Activated naive CD8-positive, alpha-beta T cell (primary cell): ENCODE measurements around the gene ZNF679.
"Not testable (repeated sequence)": the region's sequence is repeated elsewhere in the genome, so short reads cannot be mapped to it uniquely, and the experiment has no call there.

ENCODE experiments used
- H3K27ac Mint-ChIP-seq: one replicate; pipeline ENCODE4 v1.8.0; 2021; ENCODE audit warnings: mixed read lengths
- H3K27me3 Mint-ChIP-seq: one replicate; pipeline ENCODE4 v1.8.0; 2021; ENCODE audit warnings: mixed read lengths
- H3K36me3 Mint-ChIP-seq: one replicate; pipeline ENCODE4 v1.8.0; 2021; ENCODE audit warnings: mixed read lengths
- H3K4me1 Mint-ChIP-seq: one replicate; pipeline ENCODE4 v1.8.0; 2021; ENCODE audit warnings: low read depth, mixed read lengths
- H3K4me3 Mint-ChIP-seq: one replicate; pipeline ENCODE4 v1.8.0; 2021; ENCODE audit warnings: mild to moderate bottlenecking, mixed read lengths
- H3K9me3 Mint-ChIP-seq: one replicate; pipeline ENCODE4 v1.8.0; 2021; ENCODE audit warnings: low read depth, mixed read lengths

ZNF679 gene

DNA sequence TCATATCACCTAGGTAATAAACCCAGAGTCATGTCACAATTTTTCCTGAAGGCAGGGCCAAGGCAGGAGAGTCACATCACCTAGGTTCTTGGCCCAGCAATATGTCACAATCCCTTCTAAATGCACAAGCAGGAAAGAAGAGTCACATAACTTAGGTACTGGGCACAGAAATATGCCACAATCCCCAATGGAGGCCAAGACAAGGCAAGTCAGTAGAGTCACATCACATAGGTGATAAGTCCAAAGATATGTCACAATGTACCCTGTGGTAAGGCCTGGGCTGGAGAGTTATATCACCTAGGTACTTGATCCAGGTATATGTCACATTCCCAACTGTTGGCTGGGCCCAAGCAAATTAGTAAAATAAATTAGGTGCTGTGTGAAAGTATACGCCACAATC lies at the start of gene ZNF679:
ZNF679 (plus strand) TSS at position 301 of the 400 bp plus-strand sequence. CDS start 20,644 bp downstream, outside the sequence.
- H3K27ac Mint-ChIP-seq, H3K36me3 Mint-ChIP-seq, H3K27me3 Mint-ChIP-seq, H3K4me1 Mint-ChIP-seq, H3K4me3 Mint-ChIP-seq: not testable (repeated sequence)
- H3K9me3 Mint-ChIP-seq = peaks cover 38% of the 10 kb centered on the region

GRCh38 chr7:64180989-64181388 lies 47.3 kb upstream of the ZNF679 start:
- Mint-ChIP-seq H3K9me3 (peaks cover 7% of the 10 kb centered on the region), H3K27me3 (peaks cover 9% of the 10 kb centered on the region), H3K4me1 (no peaks in the 10 kb centered on the region), H3K36me3 (peaks cover 2% of the 10 kb centered on the region), H3K27ac (no peak overlapping the region), H3K4me3 (no peak overlapping the region)

- Mint-ChIP-seq H3K4me3 (no peak overlapping the region), H3K27me3 (peaks cover 9% of the 10 kb centered on the region), H3K36me3 (peaks cover 2% of the 10 kb centered on the region)
Observed at GRCh38 chr7:64181586-64181985, 46.7 kb upstream of the ZNF679 start.

DNA sequence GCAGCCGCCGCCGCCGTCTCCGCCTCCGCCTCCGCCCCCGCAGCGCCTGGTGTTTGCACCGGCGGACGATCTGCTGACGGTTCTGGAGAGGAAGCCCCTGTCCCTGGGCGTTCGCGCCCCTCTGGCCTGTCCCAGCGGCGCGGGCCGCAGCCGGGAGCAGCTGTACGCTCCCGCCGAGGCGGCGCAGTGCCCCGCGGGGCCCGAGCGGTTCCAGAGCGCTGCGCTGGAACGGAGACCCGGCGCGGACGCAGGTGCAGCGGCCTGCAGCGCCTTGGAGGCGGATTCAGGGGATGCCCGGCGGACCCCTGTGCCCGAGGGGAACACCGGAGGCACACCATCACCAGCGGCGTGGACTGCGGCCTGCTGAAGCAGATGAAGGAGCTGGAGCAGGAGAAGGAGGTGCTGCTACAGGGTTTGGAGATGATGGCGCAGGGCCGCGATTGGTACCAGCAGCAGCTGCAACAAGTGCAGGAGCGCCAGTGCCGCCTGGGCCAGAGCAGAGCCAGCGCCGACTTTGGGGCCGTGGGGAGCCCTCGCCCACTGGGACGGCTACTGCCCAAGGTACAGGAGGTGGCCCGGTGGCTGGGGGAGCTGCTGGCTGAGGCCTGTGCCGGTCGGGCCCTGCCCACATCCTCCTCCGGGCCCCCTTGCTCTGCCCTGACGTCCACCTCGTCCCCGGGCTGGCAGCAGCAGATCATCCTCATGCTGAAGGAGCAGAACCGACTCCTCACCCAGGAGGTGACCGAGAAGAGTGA lies 46.1 kb upstream of the ZNF679 start:
- Mint-ChIP-seq H3K4me1 (no peaks in the 10 kb centered on the region), H3K4me3 (no peak overlapping the region), H3K27ac (no peak overlapping the region), H3K9me3 (peaks cover 10% of the 10 kb centered on the region), H3K36me3 (peaks cover 2% of the 10 kb centered on the region), H3K27me3 (peaks cover 9% of the 10 kb centered on the region)

More at GRCh38 chr7:64181586-64181985, 46.7 kb upstream of the ZNF679 start:
- Mint-ChIP-seq H3K27ac (no peak overlapping the region), H3K4me1 (no peaks in the 10 kb centered on the region), H3K9me3 (peaks cover 7% of the 10 kb centered on the region)

GRCh38 chr7:64183126-64183742 lies 45.0 kb upstream of the ZNF679 start:
- Mint-ChIP-seq H3K4me3 (no peak overlapping the region), H3K27me3 (peaks cover 9% of the 10 kb centered on the region), H3K36me3 (peaks cover 2% of the 10 kb centered on the region), H3K27ac (no peak overlapping the region), H3K9me3 (peaks cover 10% of the 10 kb centered on the region), H3K4me1 (no peaks in the 10 kb centered on the region)

- Mint-ChIP-seq H3K4me3 (no peak overlapping the region), H3K36me3 (peaks cover 2% of the 10 kb centered on the region), H3K27ac (no peak overlapping the region), H3K4me1 (no peaks in the 10 kb centered on the region), H3K9me3 (peaks cover 7% of the 10 kb centered on the region), H3K27me3 (peaks cover 9% of the 10 kb centered on the region)
Observed at GRCh38 chr7:64183827-64184372, 44.4 kb upstream of the ZNF679 start.

GRCh38 chr7:64184376-64184775 lies 43.9 kb upstream of the ZNF679 start:
- peaks cover 12% of the 10 kb centered on the region for H3K9me3 Mint-ChIP-seq
- no peak overlapping the region for H3K4me3 Mint-ChIP-seq
- peaks cover 9% of the 10 kb centered on the region for H3K27me3 Mint-ChIP-seq
- H3K4me1 Mint-ChIP-seq = no peaks in the 10 kb centered on the region
- H3K27ac Mint-ChIP-seq = no peak overlapping the region
- peaks cover 2% of the 10 kb centered on the region for H3K36me3 Mint-ChIP-seq

GRCh38 chr7:64187408-64187807 lies 40.9 kb upstream of the ZNF679 start:
- Mint-ChIP-seq H3K36me3 (no peaks in the 10 kb centered on the region), H3K4me1 (no peaks in the 10 kb centered on the region)

DNA sequence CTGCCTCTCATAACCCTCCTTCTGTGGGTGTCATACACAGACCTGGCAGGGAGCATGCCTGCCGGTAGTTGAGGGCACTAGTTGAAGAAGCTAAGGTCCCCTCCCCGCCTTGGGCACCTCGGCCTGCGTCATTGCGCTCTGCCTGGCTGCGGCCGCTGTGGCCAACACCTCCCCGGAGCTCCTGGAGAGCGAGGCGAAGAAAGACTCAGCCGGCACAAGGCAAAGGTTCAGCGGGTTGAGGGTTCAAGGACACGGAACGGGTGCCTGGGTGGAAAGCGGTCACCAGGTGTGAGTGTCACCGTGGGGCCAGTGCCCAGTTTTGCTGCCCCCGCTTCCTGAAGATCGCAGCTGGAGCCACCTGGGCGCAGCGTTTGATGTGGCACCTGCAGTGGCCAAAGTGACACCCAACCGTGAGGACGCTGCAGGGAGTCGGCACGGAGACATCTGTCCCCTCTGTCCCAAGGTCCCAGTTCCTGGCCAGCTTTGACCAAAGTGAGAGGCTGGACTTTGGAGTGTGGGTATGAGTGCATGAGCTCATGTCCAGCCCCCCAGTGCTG lies 36.0 kb upstream of the ZNF679 start:
- Mint-ChIP-seq H3K4me3 (no peak overlapping the region), H3K36me3 (no peaks in the 10 kb centered on the region), H3K27me3 (no peaks in the 10 kb centered on the region), H3K4me1 (no peaks in the 10 kb centered on the region), H3K9me3 (peaks cover 18% of the 10 kb centered on the region), H3K27ac (no peak overlapping the region)

More at GRCh38 chr7:64187408-64187807, 40.9 kb upstream of the ZNF679 start:
- Mint-ChIP-seq H3K4me3 (no peak overlapping the region), H3K27ac (no peak overlapping the region), H3K9me3 (peaks cover 10% of the 10 kb centered on the region), H3K27me3 (no peaks in the 10 kb centered on the region)

GRCh38 chr7:64192775-64193174 lies 35.5 kb upstream of the ZNF679 start:
- Mint-ChIP-seq H3K27ac (no peak overlapping the region), H3K27me3 (no peaks in the 10 kb centered on the region), H3K36me3 (no peaks in the 10 kb centered on the region), H3K4me1 (no peaks in the 10 kb centered on the region), H3K4me3 (no peak overlapping the region), H3K9me3 (peaks cover 18% of the 10 kb centered on the region)

GRCh38 chr7:64206903-64207302 lies 21.4 kb upstream of the ZNF679 start, which contains the start of gene ZNF735:
TSS of gene ZNF735 (plus strand) at chr7:64207203. CDS start at chr7:64207203, 0 bp downstream.
- Mint-ChIP-seq H3K27ac (no peak within 1 kb of the TSS), H3K9me3 (peaks cover 4% of the 10 kb centered on the region), H3K36me3 (no peaks in the 10 kb centered on the region), H3K4me3 (no peak within 1 kb of the TSS), H3K4me1 (no peaks in the 10 kb centered on the region), H3K27me3 (no peaks in the 10 kb centered on the region)

GRCh38 chr7:64219710-64220298 lies 8.5 kb upstream of the ZNF679 start:
- not testable (repeated sequence) for H3K27me3 Mint-ChIP-seq, H3K27ac Mint-ChIP-seq, H3K4me1 Mint-ChIP-seq, H3K4me3 Mint-ChIP-seq, H3K36me3 Mint-ChIP-seq
- H3K9me3 Mint-ChIP-seq = peaks cover 35% of the 10 kb centered on the region

DNA sequence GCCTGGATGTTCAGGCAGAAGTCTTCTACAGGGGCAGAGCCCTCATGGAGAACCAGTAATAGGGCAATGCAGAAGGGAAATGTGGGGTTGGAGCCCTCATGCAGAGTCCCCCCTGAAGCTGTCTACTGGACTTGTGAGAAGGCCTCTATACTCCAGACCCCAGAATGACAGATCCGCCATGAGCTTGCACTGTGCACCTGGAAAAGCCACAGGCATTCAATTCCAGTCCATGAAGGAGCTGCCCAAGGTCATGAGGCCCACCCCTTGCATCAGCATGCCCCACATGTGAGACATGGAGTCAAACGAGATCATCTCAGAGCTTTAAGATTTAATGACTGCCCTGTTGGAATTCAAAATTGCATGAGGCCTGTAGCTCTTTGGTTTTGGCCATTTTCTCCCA lies 4.9 kb upstream of the ZNF679 start:
- no peak overlapping the region for H3K27ac Mint-ChIP-seq
- H3K4me1 Mint-ChIP-seq = no peaks in the 10 kb centered on the region
- peaks cover 4% of the 10 kb centered on the region for H3K36me3 Mint-ChIP-seq
- peaks cover 45% of the 10 kb centered on the region for H3K9me3 Mint-ChIP-seq
- H3K27me3 Mint-ChIP-seq = no peaks in the 10 kb centered on the region
- H3K4me3 Mint-ChIP-seq = no peak overlapping the region

DNA sequence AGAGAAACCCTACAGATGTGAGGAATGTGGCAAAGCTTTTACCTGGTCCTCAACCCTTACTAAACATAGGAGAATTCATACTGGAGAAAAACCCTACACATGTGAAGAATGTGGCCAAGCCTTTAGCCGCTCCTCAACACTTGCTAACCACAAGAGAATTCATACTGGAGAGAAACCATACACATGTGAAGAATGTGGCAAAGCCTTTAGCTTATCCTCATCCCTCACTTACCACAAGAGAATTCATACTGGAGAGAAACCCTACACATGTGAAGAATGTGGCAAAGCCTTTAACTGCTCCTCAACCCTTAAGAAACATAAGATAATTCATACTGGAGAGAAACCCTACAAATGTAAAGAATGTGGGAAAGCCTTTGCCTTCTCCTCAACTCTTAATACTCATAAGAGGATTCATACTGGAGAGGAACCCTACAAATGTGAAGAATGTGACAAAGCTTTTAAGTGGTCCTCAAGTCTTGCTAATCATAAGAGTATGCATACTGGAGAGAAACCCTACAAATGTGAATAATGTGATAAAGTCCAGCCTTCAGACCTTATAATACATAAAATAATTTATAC lies 38.2 kb downstream of the ZNF679 start:
- H3K36me3 Mint-ChIP-seq = peaks cover 17% of the 10 kb centered on the region
- H3K9me3 Mint-ChIP-seq = peaks cover 37% of the 10 kb centered on the region
- no peaks in the 10 kb centered on the region for H3K4me1 Mint-ChIP-seq
- no peak overlapping the region for H3K4me3 Mint-ChIP-seq
- no peak overlapping the region for H3K27ac Mint-ChIP-seq
- H3K27me3 Mint-ChIP-seq = no peaks in the 10 kb centered on the region
